Common myeloid progenitor, CD34-positive (primary cell): ENCODE measurements around the gene CEP89.
"Not testable (repeated sequence)": the region's sequence is repeated elsewhere in the genome, so short reads cannot be mapped to it uniquely, and the experiment has no call there.

Experiments
- CTCF ChIA-PET: fragments of 350-600 bp; sonication (Branson Sonifier 250); formaldehyde crosslinking; loops from one replicate; lab custom pipeline; 2021; ENCODE audit warnings: antibody characterized with exemption; lab: Charles Lee
- POLR2A ChIA-PET: fragments of 350-600 bp; sonication (Branson Sonifier 250); formaldehyde crosslinking; loops from one replicate; lab custom pipeline; 2021; ENCODE audit warnings: antibody characterized with exemption; lab: Charles Lee
- DNase-seq, 3 donors: peaks; one replicate each; pipeline versions ENCODE4 v3.0.0 to v3.0.0-alpha.2; 2013
- H3K27ac ChIP-seq, 2 experiments: 1 replicate in 1 of 2; 2 replicates in 1 of 2; pipeline ENCODE4 v1.7.0; 2013; ENCODE audit warnings: inconsistent platforms in 2 of 2, low read length in 2 of 2, mild to moderate bottlenecking in 2 of 2, low read depth in 1 of 2, moderate library complexity in 1 of 2; ENCODE audit not compliant: severe bottlenecking in 2 of 2, insufficient read depth in 1 of 2, poor library complexity in 1 of 2
- H3K27me3 ChIP-seq, 5 experiments: replicated peaks in 2 of 5; 1 replicate in 3 of 5; 2 replicates in 2 of 5; pipeline versions ENCODE4 v1.6.1 to v1.7.0; 2013; ENCODE audit warnings: low read length in 4 of 5, mild to moderate bottlenecking in 2 of 5, moderate library complexity in 2 of 5, inconsistent platforms in 1 of 5; ENCODE audit not compliant: insufficient read depth in 5 of 5, control insufficient read depth in 4 of 5
- H3K36me3 ChIP-seq, 4 experiments: 1 replicate in 2 of 4; 2 replicates in 2 of 4; pipeline versions ENCODE4 v1.6.1 to v1.7.0; 2013; ENCODE audit warnings: low read length in 3 of 4, control low read depth in 1 of 4, mild to moderate bottlenecking in 1 of 4; ENCODE audit not compliant: control insufficient read depth in 4 of 4, insufficient read depth in 4 of 4
- H3K4me1 ChIP-seq, 4 experiments: 1 replicate in 3 of 4; 2 replicates in 1 of 4; pipeline versions ENCODE4 v1.6.1 to v1.7.1; 2013; ENCODE audit warnings: low read length in 3 of 4, mild to moderate bottlenecking in 3 of 4, control low read depth in 1 of 4, inconsistent platforms in 1 of 4, moderate library complexity in 1 of 4; ENCODE audit not compliant: control insufficient read depth in 4 of 4, insufficient read depth in 4 of 4; ENCODE audit errors: control extremely low read depth in 1 of 4
- H3K4me3 ChIP-seq, 7 experiments: 1 replicate in 4 of 7; 2 replicates in 3 of 7; pipeline versions ENCODE4 v1.5.1 to v1.7.0; 2013; ENCODE audit warnings: mild to moderate bottlenecking in 7 of 7, low read length in 6 of 7, moderate library complexity in 6 of 7, inconsistent platforms in 2 of 7, low read depth in 2 of 7, control low read depth in 1 of 7; ENCODE audit not compliant: insufficient read depth in 4 of 7, control insufficient read depth in 1 of 7; ENCODE audit errors: extremely low read depth in 1 of 7
- H3K9me3 ChIP-seq, 5 experiments: 1 replicate in 4 of 5; 2 replicates in 1 of 5; pipeline versions ENCODE4 v1.6.1 to v1.7.1; 2013; ENCODE audit warnings: low read length in 4 of 5, mild to moderate bottlenecking in 2 of 5, inconsistent platforms in 1 of 5, low read depth in 1 of 5, moderate library complexity in 1 of 5; ENCODE audit not compliant: control insufficient read depth in 4 of 5, insufficient read depth in 2 of 5; ENCODE audit errors: control extremely low read depth in 1 of 5
- WGBS: methylation state at CpG from one replicate; pipeline ENCODE4 v1.1.5; 2013; ENCODE audit not compliant: insufficient coverage; 5-methylcytosine and 5-hydroxymethylcytosine counted together

Gene CEP89

DNA sequence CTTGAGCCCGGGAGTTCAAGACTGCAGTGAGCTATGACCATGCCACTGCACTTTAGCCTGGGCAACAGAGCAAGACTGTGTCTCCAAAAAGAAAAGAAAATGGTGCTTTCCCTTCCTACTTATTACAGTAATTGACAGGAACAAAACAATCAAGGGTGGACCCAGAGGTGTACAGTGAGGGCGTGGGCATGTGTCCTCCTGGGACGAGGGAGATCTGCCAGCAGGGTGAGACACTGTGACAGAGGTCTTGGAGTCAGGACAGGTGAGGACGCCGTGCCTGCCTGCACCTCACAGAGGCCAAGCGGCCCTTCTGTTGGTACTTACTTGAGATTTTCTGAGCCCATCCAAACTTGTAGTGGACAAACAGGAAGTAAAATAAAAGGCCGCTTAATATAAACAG lies 138.9 kb downstream of the CEP89 start:
- H3K36me3 ChIP-seq, H3K4me3 ChIP-seq, H3K27ac ChIP-seq, POLR2A ChIA-PET, H3K27me3 ChIP-seq, H3K9me3 ChIP-seq, DNase-seq, H3K4me1 ChIP-seq: not testable (repeated sequence)
- CTCF ChIA-PET, result interaction anchor here (0.6 kb wide), 1 partner anchor 291 kb away, joined by 3 read pairs; no protein-coding TSS in a partner anchor
- 99% methylated on average over 7 of the region's 7 CpGs for WGBS

DNA sequence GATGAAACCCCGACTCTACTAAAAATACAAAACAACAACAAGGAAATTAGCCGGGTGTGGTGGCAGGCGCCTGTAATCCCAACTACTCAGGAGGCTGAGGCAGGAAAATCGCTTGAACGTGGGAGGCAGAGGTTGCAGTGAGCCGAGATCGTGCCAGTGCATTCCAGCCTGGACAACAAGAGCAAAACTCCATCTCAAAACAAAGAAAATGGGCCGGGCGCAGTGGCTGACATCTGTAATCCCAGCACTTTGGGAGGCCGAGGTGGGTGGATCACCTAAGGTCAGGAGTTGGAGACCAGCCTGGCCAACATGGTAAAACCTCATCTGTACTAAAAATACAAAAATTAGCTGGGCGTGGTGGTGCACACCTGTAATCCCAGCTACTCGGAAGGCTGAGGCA lies 139.7 kb downstream of the CEP89 start:
- CTCF ChIA-PET, H3K27ac ChIP-seq, H3K36me3 ChIP-seq, DNase-seq, H3K4me1 ChIP-seq, H3K9me3 ChIP-seq, POLR2A ChIA-PET, H3K4me3 ChIP-seq, H3K27me3 ChIP-seq: not testable (repeated sequence)
- 97% methylated on average over 10 of the region's 12 CpGs for WGBS

DNA sequence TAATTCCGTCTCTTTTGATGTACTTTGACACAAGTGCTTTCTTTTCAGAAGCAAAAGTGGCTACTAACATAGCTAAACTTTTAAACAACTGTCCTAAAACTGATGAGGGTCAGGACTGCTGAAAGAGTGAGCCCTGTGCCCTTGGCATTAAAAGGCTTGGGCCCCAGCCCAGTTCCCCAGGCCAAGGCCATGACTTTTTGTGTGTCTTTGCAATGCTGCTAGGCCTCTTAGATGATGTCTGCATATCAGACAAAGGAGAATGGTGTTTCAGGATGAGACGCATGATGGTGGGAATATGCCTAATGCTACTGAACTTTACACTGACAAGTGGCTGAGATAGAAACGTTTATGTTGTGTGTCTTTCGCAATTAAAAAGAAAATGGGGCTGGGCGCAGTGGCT lies 140.1 kb downstream of the CEP89 start:
- ChIA-PET CTCF (no interaction called here), POLR2A (no interaction called here)
- Histone ChIP-seq H3K36me3 (no peaks in the 10 kb centered on the region), H3K9me3 (peaks cover 0 to 4% (median 0%) of the 10 kb centered on the region in 5 experiments), H3K27me3 (peaks cover 0 to 1% (median 0%) of the 10 kb centered on the region in 5 experiments), H3K4me1 (no peaks in the 10 kb centered on the region), H3K4me3 (no peak overlapping the region), H3K27ac (no peak overlapping the region)
- no peak for DNase-seq
- 97% methylated on average over 5 of the region's 5 CpGs for WGBS

DNA sequence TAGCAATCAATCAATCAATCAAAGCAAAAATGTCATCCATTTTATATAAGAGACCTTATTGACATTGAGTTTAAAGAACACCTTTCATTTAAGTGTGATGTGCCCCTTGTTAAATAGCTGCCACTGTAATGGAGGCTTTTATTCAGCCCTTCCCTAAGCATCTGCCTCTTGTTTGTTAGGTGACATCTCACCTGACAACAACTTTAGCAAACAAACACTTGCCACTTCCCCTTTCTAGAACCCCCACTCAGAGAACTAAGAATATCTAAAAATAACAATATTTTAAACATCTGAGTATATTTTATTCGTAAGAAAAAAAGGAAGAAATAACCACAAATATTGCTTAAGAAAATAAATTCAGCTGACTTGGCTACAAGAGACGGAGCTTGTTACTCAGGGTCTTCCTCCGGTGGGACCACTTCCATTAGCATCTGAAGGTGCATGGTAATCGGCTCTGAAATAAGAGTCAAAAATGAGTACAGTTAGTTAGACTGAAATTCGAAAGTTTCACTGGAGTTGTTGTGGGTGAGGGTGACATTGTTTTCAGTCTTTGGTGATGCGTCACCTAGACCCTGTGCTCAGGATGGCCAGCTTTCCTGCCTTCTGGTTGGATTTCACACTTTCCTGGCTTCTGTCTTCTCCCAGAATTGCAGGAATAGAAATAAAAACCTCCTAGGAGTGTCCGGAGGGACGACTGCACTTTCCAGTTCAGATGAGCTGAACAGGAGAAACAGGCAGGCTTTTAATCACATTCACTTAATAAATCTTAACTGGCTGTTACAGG lies 141.3 kb downstream of the CEP89 start:
- H3K4me1 ChIP-seq, result no peaks in the 10 kb centered on the region
- no peaks in the 10 kb centered on the region for H3K36me3 ChIP-seq
- POLR2A ChIA-PET, result no interaction called here
- DNase-seq, result no peak
- no peak overlapping the region for H3K27ac ChIP-seq
- peaks cover 0 to 4% (median 0%) of the 10 kb centered on the region in 5 experiments for H3K9me3 ChIP-seq
- WGBS, result 95% methylated on average over 4 of the region's 8 CpGs
- H3K27me3 ChIP-seq, result peaks cover 0 to 3% (median 0%) of the 10 kb centered on the region in 5 experiments
- CTCF ChIA-PET, result no interaction called here
- H3K4me3 ChIP-seq, result no peak overlapping the region

DNA sequence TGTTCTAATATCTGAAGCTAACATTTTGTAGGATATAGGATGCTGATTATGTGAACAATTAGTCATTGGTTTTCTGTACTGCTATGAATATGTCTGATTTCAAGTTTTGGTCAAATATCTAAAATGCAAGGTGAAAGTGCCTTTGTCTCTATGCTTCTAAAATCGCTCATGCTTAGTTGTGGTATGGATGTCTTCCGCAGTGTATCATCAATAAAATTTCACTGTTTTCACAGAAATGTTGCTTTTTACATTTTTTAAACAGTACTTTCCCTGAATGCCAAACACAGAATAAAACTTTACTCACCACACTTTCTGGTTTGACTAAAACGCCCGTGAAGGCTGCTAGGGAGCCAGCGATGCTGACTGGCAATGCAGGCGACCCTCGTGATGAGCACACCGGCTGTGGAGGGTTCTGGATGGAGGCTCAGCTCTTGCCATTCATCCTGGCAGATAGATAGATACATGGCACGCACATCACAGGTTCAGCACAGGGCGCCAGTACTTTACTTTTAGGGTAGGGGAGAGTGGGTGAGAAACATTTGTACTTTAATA lies 142.3 kb downstream of the CEP89 start:
- H3K9me3 ChIP-seq, result peaks cover 0 to 4% (median 0%) of the 10 kb centered on the region in 5 experiments
- 100% methylated on average over 1 of the region's 10 CpGs for WGBS
- H3K4me3 ChIP-seq, result no peak overlapping the region
- no peak overlapping the region for H3K27ac ChIP-seq
- ChIA-PET CTCF (no interaction called here), POLR2A (no interaction called here)
- DNase-seq, result no peak
- peaks cover 0 to 4% (median 0%) of the 10 kb centered on the region in 4 experiments for H3K4me1 ChIP-seq
- no peaks in the 10 kb centered on the region for H3K36me3 ChIP-seq
- H3K27me3 ChIP-seq, result peaks cover 0 to 13% (median under 1%) of the 10 kb centered on the region in 5 experiments

DNA sequence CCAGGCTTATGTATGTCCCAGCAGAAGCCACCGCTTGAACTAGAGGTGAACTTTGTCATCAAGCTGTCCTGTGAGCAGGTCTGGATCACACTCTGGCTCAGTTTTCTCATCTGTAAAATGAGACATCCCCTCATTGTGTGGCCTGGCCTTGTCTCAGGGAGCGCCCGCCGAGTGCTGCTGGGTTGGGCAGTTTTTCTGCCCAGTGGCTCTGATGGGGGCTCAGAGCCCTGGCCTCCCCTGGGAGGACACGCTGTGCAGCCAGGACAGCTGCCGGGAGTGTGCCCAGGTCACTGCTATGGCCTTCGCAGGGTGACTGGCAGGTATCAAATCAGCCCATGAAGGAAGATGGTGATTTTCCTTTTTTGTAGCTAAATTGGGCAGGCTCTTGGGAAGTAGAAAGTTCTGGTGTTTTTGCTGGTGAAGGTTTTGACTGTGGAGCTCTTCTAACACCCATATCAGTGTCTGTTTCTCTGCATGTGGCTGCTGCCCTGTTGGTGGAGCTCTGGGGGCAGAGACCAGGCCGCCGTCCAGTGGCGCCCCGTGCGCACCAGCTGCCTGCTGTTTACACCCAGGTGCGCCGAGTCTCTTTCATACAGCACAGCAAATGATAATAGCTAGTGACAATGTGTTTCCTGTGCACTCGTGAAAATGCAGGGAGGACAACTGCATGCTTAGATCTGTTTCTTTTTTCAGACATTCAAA lies 143.0 kb downstream of the CEP89 start:
- no peak for DNase-seq
- Histone ChIP-seq H3K36me3 (no peaks in the 10 kb centered on the region), H3K4me1 (peaks cover 0 to 5% (median 0%) of the 10 kb centered on the region in 4 experiments), H3K9me3 (peaks cover 0 to 4% (median 0%) of the 10 kb centered on the region in 5 experiments), H3K27ac (no peak overlapping the region), H3K4me3 (no peak overlapping the region), H3K27me3 (peaks cover 0 to 19% (median 6%) of the 10 kb centered on the region in 5 experiments)
- POLR2A ChIA-PET, result no interaction called here
- CTCF ChIA-PET, result no interaction called here
- WGBS, result 94% methylated on average over 14 of the region's 15 CpGs

DNA sequence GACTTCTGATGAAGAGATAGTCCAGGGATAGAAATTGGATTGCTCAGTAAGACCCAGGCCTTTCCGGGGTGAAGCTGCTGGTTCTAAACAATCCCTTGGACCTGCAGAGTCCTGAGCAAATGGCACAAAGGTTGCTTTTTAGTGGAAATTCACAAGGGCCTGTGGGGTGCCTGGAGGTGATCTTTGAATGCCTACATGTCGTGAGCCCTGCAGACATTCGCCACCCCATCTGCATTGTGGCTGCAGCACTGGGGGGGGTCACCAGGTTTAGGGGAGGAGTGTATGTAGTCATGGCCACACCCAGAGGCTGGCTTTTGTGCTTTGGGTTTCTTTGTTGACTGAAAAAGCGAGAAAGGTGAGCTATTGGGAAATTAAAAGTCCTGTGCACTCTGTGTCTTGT lies 143.6 kb downstream of the CEP89 start:
- Histone ChIP-seq H3K27me3 (peaks cover 0 to 26% (median 8%) of the 10 kb centered on the region in 5 experiments), H3K4me3 (no peak overlapping the region), H3K27ac (no peak overlapping the region), H3K4me1 (peaks cover 0 to 5% (median 0%) of the 10 kb centered on the region in 4 experiments), H3K9me3 (peaks cover 0 to 4% (median 0%) of the 10 kb centered on the region in 5 experiments), H3K36me3 (no peaks in the 10 kb centered on the region)
- 100% methylated on average over 4 of the region's 4 CpGs for WGBS
- POLR2A ChIA-PET, result no interaction called here
- CTCF ChIA-PET, result no interaction called here
- no peak for DNase-seq
